OCI-LY3 (cell line): ENCODE data around the gene DNAJC5.

Experiments used
- CTCF ChIP-seq: fragments of 200-600, 300-600 bp; sonication (generic); IDR thresholded peaks from 2 replicates; pipeline ENCODE4 v1.5.1; 2014; ENCODE audit warnings: antibody characterized with exemption, low read length, low read depth
- EZH2phosphoT487 ChIP-seq: fragments of 200-600 bp; shearing (Covaris generic); IDR thresholded peaks from 2 replicates; pipeline ENCODE4 v1.6.1; 2018; ENCODE audit warnings: antibody characterized with exemption, mixed run types, low read depth

GRCh38 chr20:63963784-63964301 lies 68.9 kb downstream of the DNAJC5 start:
- no peak for TF ChIP-seq CTCF
- no peak for TF ChIP-seq EZH2phosphoT487
